Colonic mucosa (tissue), 4 donors: ENCODE data around the gene EPB41L5. TPM values are rescaled to one million over a fixed set of nuclear protein-coding genes. Genes with fewer than 3 reads are reported as not detected.
"Not testable (repeated sequence)": the region's sequence is repeated elsewhere in the genome, so short reads cannot be mapped to it uniquely, and the experiment has no call there.

Experiments
- DNase-seq: peaks from one replicate; pipeline ENCODE4 v3.0.0-alpha.2; 2020
- H3K27ac ChIP-seq: fragments of 200-600 bp; one replicate; pipeline ENCODE4 v1.8.0; 2021
- H3K27me3 ChIP-seq: fragments of 200-600 bp; one replicate; pipeline ENCODE4 v1.8.0; 2021
- H3K36me3 ChIP-seq: fragments of 200-600 bp; one replicate; pipeline ENCODE4 v1.8.0; 2021
- H3K4me1 ChIP-seq: fragments of 200-600 bp; one replicate; pipeline ENCODE4 v1.8.0; 2021; ENCODE audit warnings: mild to moderate bottlenecking
- H3K4me3 ChIP-seq: fragments of 200-600 bp; one replicate; pipeline ENCODE4 v1.8.0; 2021
- H3K9ac ChIP-seq, 2 donors: one replicate each; pipeline ENCODE4 v1.7.0; 2013; ENCODE audit warnings: control low read depth in 2 of 2, low read depth in 2 of 2, low read length in 2 of 2
- H3K9me3 ChIP-seq: fragments of 200-600 bp; one replicate; pipeline ENCODE4 v1.8.0; 2021
- CTCF ChIP-seq: fragments of 200-600 bp; IDR thresholded peaks from one replicate; pipeline ENCODE4 v1.8.0; 2022; ENCODE audit warnings: antibody characterized with exemption, mild to moderate bottlenecking
- intact Hi-C: fragments of 100-400 bp; cut with DNase I; formaldehyde crosslinking; loops from one replicate; pipeline ENCODE4 v1.14.1; 2022
- total RNA-seq, 2 donors: library from RNA; stranded (reverse); fragmentation: NEBNext Ultra II Directional in 1 of 2; extraction: Animal tissue kit (Norgen Biotek cat#: 25700) in 1 of 2; gene quantifications; one replicate each; pipeline ENCODE4 v1.2.1, GENCODE V29; 2021
- donor health status: healthy.
- donor health status: DM: no; HTN: no; CAD: no.
- donor health status: DM: no; HTN: no; CAD: no.

Gene EPB41L5
- total RNA-seq, 2 donors from 2014 or later = 21.6 to 36.0 TPM

GRCh38 chr2:120128216-120128615, 115.3 kb downstream of the EPB41L5 start:
- Histone ChIP-seq H3K9ac (no peak overlapping the region), H3K9me3 (no peaks in the 10 kb centered on the region), H3K27ac (no peak overlapping the region), H3K36me3 (no peaks in the 10 kb centered on the region), H3K27me3 (no peaks in the 10 kb centered on the region), H3K4me3 (no peak overlapping the region), H3K4me1 (no peaks in the 10 kb centered on the region)
- no peak for TF ChIP-seq CTCF
- DNase-seq = no peak
- intact Hi-C loops = no loop called here

- Histone ChIP-seq H3K4me1 (no peaks in the 10 kb centered on the region), H3K27me3 (no peaks in the 10 kb centered on the region), H3K9ac (no peak overlapping the region), H3K9me3 (no peaks in the 10 kb centered on the region), H3K36me3 (no peaks in the 10 kb centered on the region), H3K4me3 (no peak overlapping the region), H3K27ac (no peak overlapping the region)
- intact Hi-C loops = no loop called here
- TF ChIP-seq CTCF = no peak
- no peak for DNase-seq
Observed at GRCh38 chr2:120132190-120132589, 119.3 kb downstream of the EPB41L5 start.

- no peak overlapping the region for H3K9ac ChIP-seq
- H3K4me3 ChIP-seq = no peak overlapping the region
- H3K27me3 ChIP-seq = no peaks in the 10 kb centered on the region
- no peak overlapping the region for H3K27ac ChIP-seq
- H3K4me1 ChIP-seq = no peaks in the 10 kb centered on the region
- DNase-seq = no peak
- no peaks in the 10 kb centered on the region for H3K9me3 ChIP-seq
- H3K36me3 ChIP-seq = no peaks in the 10 kb centered on the region
- intact Hi-C loops = no loop called here
- no peak for TF ChIP-seq CTCF
Observed at GRCh38 chr2:120132691-120133090, 119.8 kb downstream of the EPB41L5 start.

GRCh38 chr2:120133572-120134244, 120.8 kb downstream of the EPB41L5 start:
- no peaks in the 10 kb centered on the region for H3K9me3 ChIP-seq
- H3K27ac ChIP-seq = no peak overlapping the region
- intact Hi-C loops = no loop called here
- no peak overlapping the region for H3K9ac ChIP-seq
- no peaks in the 10 kb centered on the region for H3K4me1 ChIP-seq
- no peaks in the 10 kb centered on the region for H3K36me3 ChIP-seq
- no peaks in the 10 kb centered on the region for H3K27me3 ChIP-seq
- DNase-seq = no peak
- H3K4me3 ChIP-seq = no peak overlapping the region
- no peak for TF ChIP-seq CTCF

GRCh38 chr2:120134263-120134662, 121.4 kb downstream of the EPB41L5 start:
- no peaks in the 10 kb centered on the region for H3K27me3 ChIP-seq
- no peak for DNase-seq
- no peak for TF ChIP-seq CTCF
- no peaks in the 10 kb centered on the region for H3K9me3 ChIP-seq
- no peak overlapping the region for H3K9ac ChIP-seq
- intact Hi-C loops = no loop called here
- H3K4me1 ChIP-seq = no peaks in the 10 kb centered on the region
- no peak overlapping the region for H3K27ac ChIP-seq
- H3K4me3 ChIP-seq = no peak overlapping the region
- no peaks in the 10 kb centered on the region for H3K36me3 ChIP-seq

- H3K4me3 ChIP-seq, H3K36me3 ChIP-seq, H3K9ac ChIP-seq, H3K27me3 ChIP-seq, H3K4me1 ChIP-seq, intact Hi-C loops, H3K27ac ChIP-seq, H3K9me3 ChIP-seq, DNase-seq: not testable (repeated sequence)
Observed at GRCh38 chr2:120135013-120135412, 122.1 kb downstream of the EPB41L5 start.
